D341Med (cell line): ENCODE data around the gene BDNF.
"Not testable (repeated sequence)": the region's sequence is repeated elsewhere in the genome, so short reads cannot be mapped to it uniquely, and the experiment has no call there.

Experiments
- DNase-seq: peaks from one replicate; pipeline ENCODE4 v3.0.0; 2012; ENCODE audit warnings: low spot score

The BDNF gene

GRCh38 chr11:27700351-27701301, at the start of gene BDNF:
BDNF (minus strand) TSS chr11:27700455; CDS start chr11:27658564, 41,891 bp downstream.
- peak; percentile 61 for DNase-seq

GRCh38 chr11:27740362-27741013, 40.2 kb upstream of the BDNF start:
- DNase-seq = no peak

GRCh38 chr11:27735281-27735680, 35.0 kb upstream of the BDNF start:
- DNase-seq = no peak

GRCh38 chr11:27731803-27732202, 31.5 kb upstream of the BDNF start:
- not testable (repeated sequence) for DNase-seq

GRCh38 chr11:27726981-27727380, 26.7 kb upstream of the BDNF start:
- no peak for DNase-seq

GRCh38 chr11:27723687-27724086, 23.4 kb upstream of the BDNF start:
- DNase-seq = no peak

GRCh38 chr11:27722953-27723344, 22.7 kb upstream of the BDNF start:
- DNase-seq = no peak

- peak; percentile 64 for DNase-seq
These were observed 22.1 kb upstream of the BDNF start for GRCh38 chr11:27722117-27722952.

- DNase-seq = no peak
These were observed 21.2 kb upstream of the BDNF start for GRCh38 chr11:27721264-27722116.

- DNase-seq = peak; percentile 61
These were observed 20.1 kb upstream of the BDNF start for GRCh38 chr11:27720277-27720830.

- DNase-seq = peak; percentile 28
These were observed 19.3 kb upstream of the BDNF start for GRCh38 chr11:27719546-27719925.

- peak; percentile 64 for DNase-seq
These were observed 18.7 kb upstream of the BDNF start for GRCh38 chr11:27718863-27719545.

- DNase-seq = peak; percentile 84
These were observed 18.1 kb upstream of the BDNF start for GRCh38 chr11:27718346-27718862.

- DNase-seq = no peak
These were observed 17.6 kb upstream of the BDNF start for GRCh38 chr11:27717801-27718229.

- no peak for DNase-seq
These were observed 17.1 kb upstream of the BDNF start for GRCh38 chr11:27717377-27717776.

GRCh38 chr11:27716835-27717234, 16.6 kb upstream of the BDNF start:
- no peak for DNase-seq

GRCh38 chr11:27716216-27716615, 16.0 kb upstream of the BDNF start:
- DNase-seq = no peak

GRCh38 chr11:27711725-27712124, 11.5 kb upstream of the BDNF start:
- no peak for DNase-seq

GRCh38 chr11:27710536-27710935, 10.3 kb upstream of the BDNF start:
- no peak for DNase-seq

GRCh38 chr11:27707676-27708075, 7.4 kb upstream of the BDNF start:
- no peak for DNase-seq
